Lung (tissue), 12 donors: ENCODE results near the gene GOLGA6L10. TPM values are rescaled to one million over a fixed set of nuclear protein-coding genes. Genes with fewer than 3 reads are reported as not detected.

Experiments used
- ATAC-seq: fragments of 200-7000 bp; cut with Tn5 transposase; one replicate; pipeline ENCODE4 v1.9.1; 2020; ENCODE audit warnings: moderate number of reproducible peaks; ENCODE audit not compliant: insufficient read depth, low FRiP score
- DNase-seq, 3 donors: peaks; one replicate each; pipeline ENCODE4 v3.0.0-alpha.2; 2013 to 2017
- H3K27ac ChIP-seq, 2 donors: one replicate each; pipeline ENCODE4 v1.5.1; 2013; ENCODE audit warnings: mild to moderate bottlenecking in 2 of 2, moderate library complexity in 2 of 2, control low read depth in 1 of 2, inconsistent platforms in 1 of 2, low read depth in 1 of 2, low read length in 1 of 2
- H3K27me3 ChIP-seq, 3 donors: one replicate each; pipeline ENCODE4 v1.5.1; 2013; ENCODE audit warnings: low read length in 2 of 3; ENCODE audit not compliant: control insufficient read depth in 3 of 3, insufficient read depth in 3 of 3
- H3K36me3 ChIP-seq, 4 donors: one replicate each; pipeline ENCODE4 v1.5.1; 2013; ENCODE audit warnings: low read length in 4 of 4, mild to moderate bottlenecking in 1 of 4, moderate library complexity in 1 of 4; ENCODE audit not compliant: control insufficient read depth in 4 of 4, insufficient read depth in 4 of 4
- H3K4me1 ChIP-seq, 5 donors: one replicate each; pipeline ENCODE4 v1.5.1; 2013; ENCODE audit warnings: low read length in 5 of 5, mild to moderate bottlenecking in 2 of 5, moderate library complexity in 1 of 5; ENCODE audit not compliant: control insufficient read depth in 5 of 5, insufficient read depth in 5 of 5
- H3K4me3 ChIP-seq: one replicate; pipeline ENCODE4 v1.5.1; 2013; ENCODE audit warnings: mild to moderate bottlenecking, control low read depth, moderate library complexity
- H3K9ac ChIP-seq, 2 donors: one replicate each; pipeline ENCODE4 v1.5.1; 2013; ENCODE audit warnings: low read length in 2 of 2, control low read depth in 1 of 2; ENCODE audit not compliant: insufficient read depth in 1 of 2
- H3K9me3 ChIP-seq, 4 donors: one replicate each; pipeline ENCODE4 v1.5.1; 2013; ENCODE audit warnings: low read length in 3 of 4, mild to moderate bottlenecking in 1 of 4, moderate library complexity in 1 of 4; ENCODE audit not compliant: control insufficient read depth in 4 of 4, insufficient read depth in 3 of 4
- WGBS, 2 donors: extraction: QIAGEN DNeasy Blood & Tissue Kit; methylation state at CpG; one replicate each; pipeline ENCODE4 v1.1.7; 2013; 5-methylcytosine and 5-hydroxymethylcytosine counted together
- polyA plus RNA-seq, 2 donors: library from polyadenylated mRNA; stranded (reverse); fragments of 200-250 nt; gene quantifications; one replicate each; pipeline ENCODE4 v1.2.1, GENCODE V29; 2013
- total RNA-seq, 2 donors: library from RNA; depleted of rRNA in 1 of 2; stranded (reverse); fragments of >200 nt in 1 of 2; gene quantifications; one replicate each; pipeline ENCODE4 v1.2.1, GENCODE V29; 2014 to 2021
- TF ChIP-seq, protein P1 (sequence below): IDR thresholded peaks from 2 replicates; pipeline ENCODE4 v1.5.1; 2012; ENCODE audit warnings: mild to moderate bottlenecking; ENCODE audit errors: control extremely low read depth, extremely low read depth
- donor health status: control.
- donor health status: control.
- donor health status: Bipolar disorder and iron deficiency.
- donor health status: healthy.
- donor health status: DM: yes; HTN: yes; CAD: no.

Gene GOLGA6L10
- total and polyA plus RNA-seq, 4 donors, result 0.63 to 7.0 (median 2.7) TPM

DNA sequence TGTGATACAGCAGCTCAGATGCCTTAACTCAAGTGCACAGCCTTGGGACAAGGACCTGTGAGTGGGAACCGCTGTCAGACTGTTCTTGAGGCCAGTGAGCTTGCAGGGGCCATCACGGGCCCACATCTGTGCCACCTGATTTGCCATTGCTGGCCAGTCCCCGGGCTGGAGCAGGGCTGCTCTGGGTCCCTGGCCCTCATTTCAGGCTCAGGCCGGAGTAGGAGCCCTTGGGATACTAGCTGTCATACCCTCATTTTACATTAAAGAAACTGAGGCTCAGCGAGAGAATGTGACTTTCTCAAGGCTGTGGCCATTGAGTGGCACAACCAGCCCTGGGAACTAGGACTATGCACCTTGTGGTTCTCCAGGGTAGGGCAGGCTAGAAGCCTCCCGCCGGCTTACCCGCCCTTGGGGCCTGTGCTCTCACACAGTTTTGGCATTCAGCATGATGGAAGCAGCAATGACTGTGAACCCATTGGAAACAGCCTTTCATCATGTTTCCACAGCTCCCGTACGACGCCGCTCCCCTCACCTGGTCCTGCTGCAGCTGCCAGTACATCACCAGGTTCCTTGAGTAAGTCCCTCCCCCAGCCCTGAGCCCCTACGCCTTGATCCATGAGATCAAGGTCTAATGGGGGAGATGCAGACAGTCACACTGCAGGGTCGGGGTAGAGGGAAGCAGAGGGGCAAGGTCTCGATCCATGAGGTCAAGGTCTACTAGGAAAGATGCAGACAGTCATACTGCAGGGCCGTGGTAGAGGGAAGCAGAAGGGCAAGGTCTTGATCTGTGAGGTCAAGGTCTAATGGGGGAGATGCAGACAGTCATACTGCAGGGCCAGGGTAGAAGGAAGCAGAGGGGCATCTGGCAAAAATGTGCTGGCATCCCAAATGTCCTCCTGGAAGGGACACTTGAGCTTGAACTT is 42.2 kb downstream of the GOLGA6L10 start:
- no peak overlapping the region for H3K4me3 ChIP-seq
- 88 to 93% methylated on average over 16 of the region's 16 CpGs for WGBS, 2 donors
- no peak for ATAC-seq
- H3K27ac ChIP-seq, result no peak overlapping the region
- H3K9me3 ChIP-seq, result no peaks in the 10 kb centered on the region
- no peaks in the 10 kb centered on the region for H3K36me3 ChIP-seq
- H3K9ac ChIP-seq, result no peak overlapping the region
- no peak for DNase-seq
- TF ChIP-seq, protein P1, sequence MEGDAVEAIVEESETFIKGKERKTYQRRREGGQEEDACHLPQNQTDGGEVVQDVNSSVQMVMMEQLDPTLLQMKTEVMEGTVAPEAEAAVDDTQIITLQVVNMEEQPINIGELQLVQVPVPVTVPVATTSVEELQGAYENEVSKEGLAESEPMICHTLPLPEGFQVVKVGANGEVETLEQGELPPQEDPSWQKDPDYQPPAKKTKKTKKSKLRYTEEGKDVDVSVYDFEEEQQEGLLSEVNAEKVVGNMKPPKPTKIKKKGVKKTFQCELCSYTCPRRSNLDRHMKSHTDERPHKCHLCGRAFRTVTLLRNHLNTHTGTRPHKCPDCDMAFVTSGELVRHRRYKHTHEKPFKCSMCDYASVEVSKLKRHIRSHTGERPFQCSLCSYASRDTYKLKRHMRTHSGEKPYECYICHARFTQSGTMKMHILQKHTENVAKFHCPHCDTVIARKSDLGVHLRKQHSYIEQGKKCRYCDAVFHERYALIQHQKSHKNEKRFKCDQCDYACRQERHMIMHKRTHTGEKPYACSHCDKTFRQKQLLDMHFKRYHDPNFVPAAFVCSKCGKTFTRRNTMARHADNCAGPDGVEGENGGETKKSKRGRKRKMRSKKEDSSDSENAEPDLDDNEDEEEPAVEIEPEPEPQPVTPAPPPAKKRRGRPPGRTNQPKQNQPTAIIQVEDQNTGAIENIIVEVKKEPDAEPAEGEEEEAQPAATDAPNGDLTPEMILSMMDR, result no peak
- no peaks in the 10 kb centered on the region for H3K4me1 ChIP-seq
- H3K27me3 ChIP-seq, result no peaks in the 10 kb centered on the region

DNA sequence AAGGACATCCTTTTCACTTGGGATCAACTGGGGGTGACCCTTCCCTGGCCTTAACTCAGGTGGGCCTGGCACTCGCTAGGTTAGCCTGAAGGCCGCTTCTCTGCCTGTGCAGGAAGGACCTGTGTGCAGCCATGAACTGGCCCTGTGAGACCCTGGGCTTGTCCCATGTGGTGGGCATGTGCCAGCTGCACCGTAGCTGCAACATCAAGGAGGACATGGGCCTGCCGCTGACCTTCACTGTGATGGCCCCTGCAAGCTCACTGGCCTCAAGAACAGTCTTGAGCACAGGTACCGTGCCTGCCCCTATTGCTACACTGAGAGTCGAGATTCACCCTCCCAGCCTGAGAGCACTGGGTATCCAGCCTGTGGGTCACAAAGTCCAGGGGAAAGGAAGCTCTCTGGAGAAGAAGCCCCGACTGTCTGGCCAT is 43.6 kb downstream of the GOLGA6L10 start:
- Histone ChIP-seq H3K9me3 (no peaks in the 10 kb centered on the region), H3K27me3 (no peaks in the 10 kb centered on the region), H3K36me3 (no peaks in the 10 kb centered on the region), H3K27ac (no peak overlapping the region), H3K4me3 (no peak overlapping the region), H3K4me1 (no peaks in the 10 kb centered on the region), H3K9ac (no peak overlapping the region)
- DNase-seq (no peak), ATAC-seq (no peak)
- TF ChIP-seq, protein P1, result no peak
- 91 to 94% methylated on average over 7 of the region's 7 CpGs for WGBS, 2 donors

DNA sequence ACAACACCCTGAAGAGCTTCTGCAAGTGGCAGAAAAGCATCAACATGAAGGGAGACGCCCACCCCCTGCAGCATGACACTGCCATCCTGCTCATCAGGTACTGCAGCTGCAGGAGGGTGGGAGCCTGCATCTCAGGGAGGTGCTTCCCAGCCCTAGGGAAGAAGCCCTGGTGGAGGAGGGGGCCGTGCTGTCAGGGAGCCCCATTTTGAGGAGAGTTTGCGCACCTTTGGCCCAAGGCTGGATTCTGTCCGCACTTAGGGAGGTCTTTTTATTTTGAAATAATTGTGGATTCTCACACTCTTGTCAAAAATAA is 44.5 kb downstream of the GOLGA6L10 start:
- ATAC-seq, result no peak
- no peak for DNase-seq
- no peaks in the 10 kb centered on the region for H3K27me3 ChIP-seq
- no peak overlapping the region for H3K27ac ChIP-seq
- H3K4me1 ChIP-seq, result no peaks in the 10 kb centered on the region
- 88 to 98% methylated on average over 4 of the region's 4 CpGs for WGBS, 2 donors
- H3K4me3 ChIP-seq, result no peak overlapping the region
- no peaks in the 10 kb centered on the region for H3K36me3 ChIP-seq
- H3K9me3 ChIP-seq, result no peaks in the 10 kb centered on the region
- no peak overlapping the region for H3K9ac ChIP-seq
- TF ChIP-seq, protein P1, result no peak
